K562 (cell line): ENCODE data around the gene SLC15A3. TPM values are rescaled to one million over a fixed set of nuclear protein-coding genes. Genes with fewer than 3 reads are reported as not detected.

Experiments
- ATAC-seq: fragments of 200-7000 bp; cut with Tn5 transposase; 3 replicates; pipeline ENCODE4 v1.9.1; 2020; ENCODE audit warnings: moderate library complexity
- BruUV-seq: library from RNA; stranded (reverse); fragments of 400-500 nt; replicated peaks from 2 replicates; lab custom pipeline; 2021; lab: Mats Ljungman, UMichigan
- CTCF ChIA-PET: fragments of 300-600 bp; formaldehyde crosslinking; extraction: SDS; loops from one replicate; lab custom pipeline; 2021; ENCODE audit warnings: low intra/inter-chr PET ratio; lab: Yijun Ruan, JAX
- POLR2A ChIA-PET: fragments of 300-600, 350-650 bp; sonication (Branson Sonifier 250); formaldehyde crosslinking; extraction: SDS; loops from one replicate; lab custom pipeline; 2021; ENCODE audit warnings: antibody characterized with exemption, inconsistent platforms; lab: Yijun Ruan, JAX
- DNase-seq, 4 experiments: peaks; one replicate each; pipeline versions ENCODE4 v3.0.0 to v3.0.0-alpha.2; 2011 to 2018; ENCODE audit warnings: low spot score in 3 of 4, mixed read lengths in 3 of 4; ENCODE audit errors: extremely low read depth in 1 of 4
- FAIRE-seq: peaks from 2 replicates; lab custom pipeline; 2011; peaks lifted over from hg19 to GRCh38; lab: Jason Lieb, UNC
- H2AFZ ChIP-seq: 2 replicates; pipeline ENCODE4 v1.6.0; 2011; ENCODE audit warnings: low read depth, low read length, control low read depth, inconsistent platforms
- H3K27ac ChIP-seq: fragments of 200-600 bp; 3 replicates; pipeline ENCODE4 v1.8.0; 2011; ENCODE audit warnings: low read depth, mild to moderate bottlenecking, control low read depth, inconsistent platforms, low read length, moderate library complexity, mixed read lengths; ENCODE audit errors: extremely low read depth
- H3K27me3 ChIP-seq, 2 experiments: fragments of 300-600 bp in 1 of 2; 2 replicates in 1 of 2; 3 replicates in 1 of 2; pipeline versions ENCODE4 v1.6.0 to v1.8.0; 2011; ENCODE audit warnings: inconsistent platforms in 2 of 2, low read length in 2 of 2, mild to moderate bottlenecking in 1 of 2, mixed read lengths in 1 of 2, moderate library complexity in 1 of 2; ENCODE audit not compliant: control insufficient read depth in 2 of 2, insufficient read depth in 2 of 2
- H3K36me3 ChIP-seq: fragments of 300-600 bp; 3 replicates; pipeline ENCODE4 v1.8.0; 2011; ENCODE audit warnings: mild to moderate bottlenecking, low read length, inconsistent platforms; ENCODE audit not compliant: control insufficient read depth, insufficient read depth
- H3K4me1 ChIP-seq, 2 experiments: fragments of 200-600 bp in 1 of 2; replicated peaks in 1 of 2; 2 replicates in 1 of 2; 3 replicates in 1 of 2; pipeline versions ENCODE4 v1.5.1 to v1.8.0; 2011; ENCODE audit warnings: inconsistent platforms in 2 of 2, low read length in 2 of 2, mild to moderate bottlenecking in 1 of 2, mixed read lengths in 1 of 2, moderate library complexity in 1 of 2; ENCODE audit not compliant: control insufficient read depth in 2 of 2, insufficient read depth in 2 of 2
- H3K4me2 ChIP-seq: 2 replicates; pipeline ENCODE4 v1.6.1; 2011; ENCODE audit warnings: low read length, control low read depth, inconsistent platforms, mixed read lengths; ENCODE audit not compliant: insufficient read depth
- H3K4me3 ChIP-seq: fragments of 200-600 bp; sonication (generic), shearing (Covaris generic); 2 replicates; pipeline ENCODE4 v1.5.1; 2016; ENCODE audit warnings: control low read depth, inconsistent platforms
- H3K79me2 ChIP-seq: fragments of 200-600 bp; 3 replicates; pipeline ENCODE4 v1.8.0; 2011; ENCODE audit warnings: low read length, inconsistent platforms; ENCODE audit not compliant: control insufficient read depth, insufficient read depth
- H3K9ac ChIP-seq, 2 experiments: 2 replicates each; pipeline versions ENCODE4 v1.6.0 to v1.6.1; 2011; ENCODE audit warnings: low read depth in 2 of 2, low read length in 2 of 2, control low read depth in 1 of 2, inconsistent platforms in 1 of 2, mild to moderate bottlenecking in 1 of 2, mixed read lengths in 1 of 2; ENCODE audit not compliant: insufficient read depth in 1 of 2
- H3K9me1 ChIP-seq: one replicate; pipeline ENCODE4 v1.6.0; 2011; ENCODE audit warnings: inconsistent platforms, mild to moderate bottlenecking, low read length, moderate library complexity; ENCODE audit not compliant: control insufficient read depth, insufficient read depth
- H3K9me3 ChIP-seq: replicated peaks from 2 replicates; pipeline ENCODE4 v1.5.1; 2011; ENCODE audit warnings: low read depth, low read length, inconsistent platforms; ENCODE audit not compliant: control insufficient read depth, insufficient read depth
- H4K20me1 ChIP-seq: replicated peaks from 2 replicates; pipeline ENCODE4 v1.6.1; 2011; ENCODE audit warnings: low read length, inconsistent platforms, mixed read lengths; ENCODE audit not compliant: control insufficient read depth, insufficient read depth
- CBFA2T3 ChIP-seq: fragments of 450-650 bp; IDR thresholded peaks from 2 replicates; pipeline ENCODE4 v1.6.1; 2017
- NFIC ChIP-seq: fragments of 450-650 bp; IDR thresholded peaks from 2 replicates; pipeline ENCODE4 v1.6.1; 2017; ENCODE audit warnings: mild to moderate bottlenecking, inconsistent platforms
- SIX5 ChIP-seq, 2 experiments: IDR thresholded peaks; 2 replicates each; pipeline ENCODE4 v1.6.1; 2011; ENCODE audit warnings: low read length in 2 of 2, borderline replicate concordance in 1 of 2, low read depth in 1 of 2, mild to moderate bottlenecking in 1 of 2, moderate library complexity in 1 of 2; ENCODE audit not compliant: insufficient read depth in 1 of 2
- SMARCE1 ChIP-seq: fragments of 450-650 bp; IDR thresholded peaks from 2 replicates; pipeline ENCODE4 v1.7.1; 2016; ENCODE audit warnings: mild to moderate bottlenecking
- STAG1 ChIP-seq: sonication (generic); formaldehyde crosslinking; IDR thresholded peaks from 2 replicates; pipeline ENCODE4 v1.5.0; 2020; ENCODE audit warnings: missing genetic modification reagents, borderline replicate concordance
- ZNF592 ChIP-seq: fragments of 450-650 bp; IDR thresholded peaks from 2 replicates; pipeline ENCODE4 v1.6.1; 2017; ENCODE audit warnings: antibody characterized with exemption, mild to moderate bottlenecking
- WGBS: fragments of 100-300 bp; shearing (Covaris generic); methylation state at CpG from one replicate; pipeline ENCODE4 v1.1.6; 2016; ENCODE audit warnings: low coverage, mixed read lengths; ENCODE audit not compliant: insufficient coverage; ENCODE audit errors: missing lambda C conversion rate; 5-methylcytosine and 5-hydroxymethylcytosine counted together
- in situ Hi-C: fragments of 300-500 bp; cut with MboI; formaldehyde crosslinking; loops from 4 replicates; pipeline ENCODE4 v1.15.0; 2018; ENCODE audit warnings: inconsistent platforms, mixed read lengths
- intact Hi-C: fragments of 100-400 bp; cut with micrococcal nuclease; formaldehyde crosslinking; loops from 2 replicates; pipeline ENCODE4 v1.14.2; 2022
- polyA plus RNA-seq, 8 experiments: library from polyadenylated mRNA; depleted of rRNA in 4 of 8; stranded (reverse) in 5 of 8; unstranded in 3 of 8; fragments of >200 nt; fragmentation: Nextera tagmentation in 2 of 8; fragmentation: Illumina TruSeq in 1 of 8; extraction: Ambion mirVana in 2 of 8; extraction: Trizol in 1 of 8; gene quantifications; 2 replicates each; pipeline versions ENCODE4 v1.2.1 to v1.2.3, GENCODE V29; 2011 to 2014; ENCODE audit warnings: inconsistent platforms in 1 of 8, missing spikeins in 1 of 8
- total RNA-seq, 7 experiments: library from RNA; depleted of rRNA in 6 of 7; stranded (reverse); fragments of >200 nt in 6 of 7; fragmentation: Illumina TruSeq in 2 of 7; extraction: Trizol in 2 of 7; gene quantifications; 2 replicates each; pipeline versions ENCODE4 v1.2.1 to v1.2.3, GENCODE V29; 2011 to 2021; ENCODE audit warnings: low replicate concordance in 1 of 7

SLC15A3 gene
- total and polyA plus RNA-seq, 9 of the 15 experiments (the other 6 are each of a cell fraction or from before 2014, with no cell fraction given): 0.07 to 0.27 TPM; not detected in 7

GRCh38 chr11:60955571-60955970, 3.6 kb upstream of the SLC15A3 start:
- Histone ChIP-seq H3K9me1 (no peaks in the 10 kb centered on the region), H3K9me3 (no peaks in the 10 kb centered on the region), H3K27ac (no peak overlapping the region), H3K9ac (no peak overlapping the region), H2AFZ (no peak overlapping the region), H3K4me3 (no peak overlapping the region), H3K4me1 (peaks cover 0 to 6% of the 10 kb centered on the region in 2 experiments; a peak in 3 of 5 replicates), H3K79me2 (no peaks in the 10 kb centered on the region), H4K20me1 (0 out of 2 replicates have a peak, but pooled peaks cover 3% of the 10 kb centered on the region), H3K4me2 (no peak overlapping the region), H3K27me3 (peaks cover 40 to 71% of the 10 kb centered on the region in 2 experiments), H3K36me3 (no peaks in the 10 kb centered on the region)
- intact Hi-C loops (no loop called here), in situ Hi-C loops (no loop called here)
- ATAC-seq: no peak
- no peak for FAIRE-seq
- POLR2A ChIA-PET: interaction anchor here (1.1 kb wide), 1 partner anchor 9 kb away, joined by 3 read pairs; no protein-coding TSS in a partner anchor
- WGBS: 0% methylated on average over 5 of the region's 5 CpGs
- no peak for DNase-seq
- no TSS peak for BruUV-seq
- CTCF ChIA-PET: no interaction called here
- TF ChIP-seq NFIC: peak; percentile 40
- TF ChIP-seq STAG1: no peak
- no peak for TF ChIP-seq SMARCE1
- no peak for TF ChIP-seq ZNF592
- no peak for TF ChIP-seq SIX5 (IDR thresholded peaks at IDR 0.05; ENCODE audit: borderline replicate concordance in 1 of 2, insufficient read depth in 1 of 2, low read depth in 1 of 2, low read length in 2 of 2)
- no peak for TF ChIP-seq CBFA2T3
